HS-27A (cell line): Measurements from ENCODE around the gene SLC44A5.
"Not testable (repeated sequence)": the region's sequence is repeated elsewhere in the genome, so short reads cannot be mapped to it uniquely, and the experiment has no call there.

Experiments used
- DNase-seq: peaks from one replicate; pipeline ENCODE4 v3.0.0-alpha.2; 2012; ENCODE audit warnings: low read depth, missing footprints

The SLC44A5 gene

DNA sequence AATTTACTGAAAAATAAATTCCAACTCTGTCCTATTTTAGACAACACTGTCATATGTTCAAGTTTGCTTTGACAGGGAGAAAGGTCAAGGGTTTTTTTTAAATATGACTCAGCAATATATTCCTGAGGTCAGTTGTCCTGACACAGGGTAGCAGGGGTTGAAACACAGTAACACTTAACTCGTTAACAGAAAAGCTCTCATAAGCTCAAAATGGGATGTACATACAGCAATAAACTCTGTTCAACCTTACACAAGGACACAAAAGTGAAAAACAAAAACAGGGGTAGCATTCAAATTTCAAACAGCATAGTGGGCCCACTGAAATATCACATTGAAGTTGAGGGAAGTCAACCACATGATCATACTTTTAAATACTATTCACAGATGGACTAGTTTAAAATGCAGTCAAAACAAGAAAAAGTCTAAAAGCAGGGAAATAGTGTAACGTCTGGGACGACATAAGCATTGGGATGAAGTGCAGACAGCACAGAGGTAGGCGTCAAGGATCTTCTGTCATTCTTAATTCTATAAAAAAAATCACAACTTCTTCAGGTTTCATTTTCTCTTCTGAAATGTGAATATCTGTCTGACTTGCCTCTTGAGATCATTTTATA is 89.9 kb downstream of the SLC44A5 start:
- no peak for DNase-seq

DNA sequence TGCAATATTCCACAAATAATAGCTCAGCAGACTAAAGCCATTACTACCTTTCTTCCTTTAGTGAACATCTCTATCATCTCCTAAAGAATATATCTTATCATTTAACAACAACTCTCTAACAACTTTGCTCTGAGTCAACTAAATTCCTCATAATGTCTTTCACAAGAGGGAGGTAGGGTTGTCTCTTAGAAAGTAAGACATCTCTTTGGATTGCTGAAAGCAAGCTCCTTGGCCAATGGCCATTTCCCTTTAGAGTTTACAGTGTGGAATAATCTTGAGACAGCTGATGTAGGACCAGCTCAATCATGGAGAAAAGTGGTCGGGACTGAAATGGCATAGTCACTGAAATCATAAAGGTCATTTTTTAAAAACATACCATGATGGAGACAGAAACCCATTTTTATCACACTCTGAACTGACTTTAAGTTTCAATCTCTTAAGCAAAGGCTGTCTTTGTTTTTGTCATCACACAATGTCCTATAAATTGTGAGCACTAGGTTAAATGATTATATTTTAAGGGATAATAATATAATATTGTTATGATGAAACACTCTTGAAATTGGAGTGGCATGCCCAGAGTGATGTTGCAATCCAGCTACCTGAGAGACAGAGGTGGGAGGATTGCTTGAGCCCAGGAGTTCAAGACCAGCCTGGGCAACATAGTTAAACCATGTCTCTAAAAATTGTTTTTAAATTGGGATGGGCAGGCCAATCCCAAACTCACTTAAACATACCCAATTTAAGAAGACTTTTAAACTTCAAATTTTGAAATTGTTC is 91.1 kb downstream of the SLC44A5 start:
- DNase-seq, result no peak

DNA sequence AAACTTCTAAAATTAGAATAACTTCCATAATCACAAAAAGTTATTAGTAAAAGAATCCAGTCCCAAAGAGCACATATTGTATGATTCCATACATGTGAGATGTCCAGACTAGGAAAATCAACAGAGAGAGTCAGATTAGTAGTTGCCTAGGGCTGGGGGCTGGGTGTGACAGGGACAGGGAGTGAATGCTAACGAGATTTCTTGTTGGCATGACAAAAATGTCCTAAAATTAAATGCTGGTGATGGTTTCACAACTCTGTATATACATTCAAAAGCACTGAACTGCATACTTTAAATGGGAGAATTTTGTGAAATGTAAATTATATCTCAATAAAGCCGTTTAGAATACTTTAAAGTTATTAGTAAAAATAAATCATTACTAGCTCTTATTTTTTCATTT is 92.2 kb downstream of the SLC44A5 start:
- no peak for DNase-seq

DNA sequence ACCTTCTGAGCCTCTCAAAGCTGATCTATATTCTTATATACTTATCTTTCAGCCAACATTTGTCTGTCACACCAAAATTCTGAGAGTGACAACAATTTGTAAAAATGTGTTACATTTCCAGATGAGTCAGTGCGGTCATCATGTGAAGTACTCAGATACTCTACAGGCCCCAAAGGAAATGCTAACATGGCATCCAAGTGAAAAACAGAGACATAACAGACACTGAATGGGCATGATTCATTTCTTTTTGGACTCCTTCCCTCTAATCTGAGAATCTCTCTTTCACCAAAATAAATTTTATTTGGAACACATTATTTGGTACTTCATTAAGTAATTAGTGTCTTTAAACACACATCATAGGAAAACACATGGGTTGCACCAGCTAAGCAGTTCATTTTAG is 96.6 kb downstream of the SLC44A5 start:
- no peak for DNase-seq

DNA sequence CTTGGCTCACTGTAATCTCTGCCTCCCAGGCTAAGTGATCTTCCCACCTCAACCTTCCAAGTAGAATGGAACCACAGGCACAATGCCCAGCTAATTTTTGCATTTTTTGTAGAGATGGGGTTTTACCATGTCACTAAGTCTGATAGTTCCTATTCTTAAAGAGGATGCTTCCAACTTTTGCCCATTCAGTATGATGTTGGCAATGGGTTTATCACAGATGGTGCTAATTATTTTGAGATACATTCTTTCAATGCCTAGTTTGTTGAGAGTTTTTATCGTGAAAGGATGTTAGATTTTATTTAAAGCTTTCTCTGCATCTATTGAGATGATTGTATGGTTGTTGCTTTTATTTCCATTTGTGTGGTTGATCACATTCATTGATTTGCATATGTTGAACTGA is 103.9 kb downstream of the SLC44A5 start:
- DNase-seq, result no peak

DNA sequence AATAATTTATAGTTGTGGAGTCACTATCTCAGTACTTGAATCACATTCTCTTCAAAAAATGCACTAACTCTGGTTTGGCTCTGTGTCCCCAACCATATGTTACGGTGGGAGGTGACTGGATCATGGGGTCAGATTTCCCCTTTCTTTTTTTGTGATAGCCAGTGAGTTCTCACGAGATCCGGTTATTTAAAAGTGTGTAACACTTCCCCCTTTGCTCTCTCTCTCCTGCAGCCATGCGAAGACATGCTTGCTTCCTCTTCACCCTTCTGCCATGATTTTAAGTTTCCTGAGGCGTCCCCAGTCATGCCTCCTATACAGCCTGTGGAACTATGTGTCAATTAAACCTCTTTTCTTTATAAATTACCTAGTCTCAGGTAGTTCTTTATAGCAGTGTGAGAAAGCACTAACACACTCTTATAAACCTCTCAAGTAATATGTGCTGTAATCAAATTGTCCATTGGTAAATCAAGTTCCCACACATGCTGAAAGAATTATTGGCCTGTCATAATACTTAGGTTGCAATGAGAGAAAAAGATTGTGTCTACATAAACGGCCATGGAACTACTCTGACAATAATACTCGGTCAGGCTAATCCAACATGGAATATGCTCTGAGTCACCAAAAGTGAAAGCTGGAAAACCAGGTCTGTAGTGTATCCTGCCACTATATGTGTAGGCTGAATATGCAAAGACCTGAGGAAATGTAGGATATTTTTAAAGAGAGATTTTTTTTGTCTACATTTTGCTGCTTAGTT is 107.5 kb downstream of the SLC44A5 start:
- no peak for DNase-seq

DNA sequence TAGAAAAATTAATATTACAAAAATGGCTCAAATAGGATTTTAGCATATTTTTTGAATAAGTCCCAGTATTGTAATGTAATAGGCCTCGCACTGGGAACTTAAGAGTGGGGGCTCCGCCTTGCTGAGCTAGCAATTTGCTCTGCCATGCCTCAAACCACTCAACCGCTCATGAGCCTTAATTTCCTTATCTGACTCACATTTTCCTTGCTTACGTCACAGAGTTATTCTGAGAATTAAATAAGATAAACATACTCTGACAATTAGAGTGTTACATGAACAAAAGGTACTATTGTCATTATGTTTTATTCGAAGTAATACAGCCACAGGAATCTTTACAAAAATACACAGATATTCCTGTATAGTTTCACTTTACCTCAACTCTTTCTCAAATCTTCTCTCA is 108.1 kb downstream of the SLC44A5 start:
- no peak for DNase-seq

DNA sequence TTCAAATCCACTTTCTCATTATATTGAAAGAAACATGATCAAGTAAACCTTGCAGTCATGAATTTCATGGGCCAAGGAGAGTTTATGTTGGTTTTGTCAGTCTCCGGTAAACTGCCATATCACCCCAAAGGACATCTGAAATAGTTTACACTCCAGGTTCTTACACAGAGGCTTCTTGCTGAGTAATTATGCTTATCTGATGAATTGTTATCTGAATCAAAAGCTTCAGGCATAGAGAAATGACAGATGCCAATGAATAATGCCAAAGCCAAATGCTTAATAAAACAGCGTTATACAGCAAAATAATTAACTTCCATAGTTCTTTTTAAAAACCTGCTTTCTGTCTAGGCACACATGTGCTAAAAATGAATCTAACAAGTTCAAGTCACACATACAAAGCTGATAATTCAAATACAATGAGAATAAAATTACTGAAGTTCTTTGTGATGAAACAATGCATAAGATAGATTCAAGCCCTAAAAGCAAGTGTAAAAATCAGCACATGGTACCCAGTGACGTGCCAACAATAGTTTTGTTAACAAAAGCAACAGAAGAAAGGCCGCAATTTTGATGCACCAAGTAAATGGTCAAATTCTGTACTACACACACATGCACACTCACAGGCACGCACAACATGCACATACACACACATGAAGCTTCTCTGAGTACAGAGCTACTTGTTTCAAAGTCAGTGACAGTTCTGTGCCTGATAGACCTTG is 109.2 kb downstream of the SLC44A5 start:
- no peak for DNase-seq

DNA sequence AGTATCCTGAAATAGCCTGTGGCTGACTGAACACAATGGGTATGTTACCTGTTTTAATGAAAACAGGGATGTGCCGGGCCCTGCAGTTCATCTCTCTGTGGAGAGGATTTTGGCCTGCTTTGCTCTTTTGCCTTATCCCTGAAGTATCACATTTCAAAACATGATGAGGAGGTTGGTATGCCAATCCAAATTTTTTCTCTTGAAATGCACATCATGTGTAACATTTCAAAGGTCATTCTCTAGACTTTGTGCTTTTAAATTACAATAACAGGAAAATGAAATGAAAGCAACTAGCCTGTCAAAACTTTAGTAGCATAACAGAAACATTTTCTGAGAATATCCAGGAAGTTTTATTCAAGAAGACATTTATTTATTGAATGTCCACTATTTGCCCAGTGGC is 118.9 kb downstream of the SLC44A5 start:
- DNase-seq, result no peak

DNA sequence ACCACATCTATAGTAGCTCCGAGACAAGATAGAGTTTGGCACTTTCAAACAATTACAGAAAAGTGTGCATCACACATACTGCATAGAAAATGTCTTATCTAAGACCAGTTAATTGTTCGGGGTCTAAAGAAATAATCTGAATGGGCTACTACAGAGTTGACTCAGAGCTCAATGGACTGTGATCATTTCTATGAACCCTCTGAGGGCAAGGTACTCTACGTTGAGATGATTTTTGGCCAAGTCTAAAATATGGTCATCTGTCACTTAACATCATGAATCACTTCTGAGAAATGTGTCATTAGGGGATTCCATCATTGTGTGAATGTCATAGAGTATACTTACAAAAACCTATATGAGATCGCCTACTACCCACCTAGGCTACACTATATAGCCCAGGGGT is 123.5 kb downstream of the SLC44A5 start:
- DNase-seq, result no peak

DNA sequence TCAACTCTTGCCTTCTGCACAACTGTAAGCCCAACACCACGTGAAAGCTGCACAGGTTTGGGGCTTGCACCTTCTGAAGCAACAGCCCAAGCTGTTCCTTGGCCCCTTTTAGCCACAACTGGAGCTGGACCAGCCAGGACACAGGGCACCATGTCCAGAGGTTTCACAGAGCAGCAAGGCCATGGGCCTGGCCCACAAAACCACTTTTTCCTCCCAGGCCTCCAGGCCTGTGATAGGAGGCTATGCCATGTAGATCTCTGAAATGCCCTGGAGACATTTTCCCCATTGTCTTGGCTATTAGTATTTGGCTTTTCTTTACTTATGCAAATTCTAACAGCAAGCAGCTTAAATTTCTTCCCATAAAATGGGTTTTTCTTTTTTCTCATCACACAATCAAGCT is 126.1 kb downstream of the SLC44A5 start:
- DNase-seq, result no peak

DNA sequence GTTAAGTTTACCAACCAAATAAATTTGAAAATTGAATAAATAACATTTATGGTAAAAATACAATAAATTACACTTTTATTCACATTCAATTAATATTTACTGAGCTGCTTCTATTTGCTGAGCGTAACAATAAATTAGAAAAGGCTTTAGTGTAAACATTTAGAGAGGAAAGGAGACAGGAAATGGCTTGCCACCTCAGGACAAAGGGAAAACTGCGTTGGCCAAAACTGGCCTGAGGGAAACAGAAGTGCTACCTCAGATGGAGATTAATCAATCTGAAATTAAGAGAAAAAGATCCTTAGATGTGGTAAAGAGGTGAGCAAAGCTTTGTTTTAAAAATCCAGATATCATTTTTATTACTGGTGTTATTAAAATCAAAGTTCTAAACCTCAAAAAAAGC is 128.0 kb downstream of the SLC44A5 start:
- no peak for DNase-seq

DNA sequence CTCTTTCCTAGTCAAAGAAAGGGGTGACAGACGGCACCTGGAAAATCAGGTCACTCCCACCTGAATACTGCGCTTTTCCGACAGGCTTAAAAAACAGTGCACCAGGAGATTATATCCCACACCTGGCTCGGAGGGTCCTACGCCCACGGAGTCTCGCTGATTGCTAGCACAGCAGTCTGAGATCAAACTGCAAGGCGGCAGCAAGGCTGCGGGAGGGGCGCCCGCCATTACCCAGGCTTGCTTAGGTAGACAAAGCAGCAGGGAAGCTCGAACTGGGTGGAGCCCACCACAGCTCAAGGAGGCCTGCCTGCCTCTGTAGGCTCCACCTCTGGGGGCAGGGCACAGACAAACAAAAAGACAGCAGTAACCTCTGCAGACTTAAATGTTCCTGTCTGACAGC is 134.4 kb downstream of the SLC44A5 start:
- DNase-seq, result not testable (repeated sequence)

DNA sequence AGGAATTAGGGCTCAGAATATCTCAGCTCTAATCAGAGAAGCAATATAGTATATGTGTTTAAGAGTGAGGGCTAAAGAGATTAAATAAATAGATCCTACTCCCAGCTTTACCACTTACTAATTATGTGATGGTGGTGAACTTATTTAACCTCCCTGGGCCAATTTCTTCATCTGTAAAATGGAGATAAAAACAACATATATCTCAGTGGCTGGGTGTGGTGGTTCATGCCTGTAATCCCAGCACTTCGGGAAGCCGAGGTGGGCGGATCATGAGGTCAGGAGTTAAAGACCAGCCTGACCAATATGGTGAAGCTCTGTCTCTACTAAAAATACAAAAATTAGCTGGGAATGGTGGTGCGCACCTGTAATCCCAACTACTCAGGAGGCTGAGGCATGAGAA is 135.2 kb downstream of the SLC44A5 start:
- DNase-seq, result no peak

DNA sequence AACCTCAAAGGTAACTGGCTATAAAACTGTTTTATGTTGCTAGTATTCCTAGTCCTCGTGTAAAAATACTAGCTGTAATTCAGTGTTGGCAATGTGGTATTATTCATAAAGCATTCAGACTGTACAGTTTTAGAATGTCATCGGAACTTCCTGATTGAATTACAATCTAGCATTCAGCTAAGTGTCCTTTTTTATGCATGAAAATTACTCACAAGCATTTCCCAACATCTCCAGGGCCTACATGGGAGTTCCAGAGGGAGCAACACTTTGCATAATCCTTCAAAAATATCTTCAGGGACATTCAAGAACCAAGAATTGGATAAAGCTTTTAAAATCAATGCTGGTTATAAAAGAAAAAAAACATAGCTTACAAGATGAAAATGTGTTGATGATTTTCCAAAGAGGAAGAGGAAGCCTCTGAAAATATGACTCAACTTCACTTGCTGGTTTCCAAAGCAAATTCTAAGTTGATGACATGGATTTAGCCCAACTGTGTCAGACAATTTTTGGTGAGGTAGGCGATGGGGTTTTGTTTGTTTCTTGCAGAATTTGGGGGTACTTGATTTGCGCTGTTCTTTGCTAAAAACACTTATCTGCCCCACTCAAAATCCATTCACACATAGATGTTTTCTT is 137.8 kb downstream of the SLC44A5 start:
- DNase-seq, result no peak

DNA sequence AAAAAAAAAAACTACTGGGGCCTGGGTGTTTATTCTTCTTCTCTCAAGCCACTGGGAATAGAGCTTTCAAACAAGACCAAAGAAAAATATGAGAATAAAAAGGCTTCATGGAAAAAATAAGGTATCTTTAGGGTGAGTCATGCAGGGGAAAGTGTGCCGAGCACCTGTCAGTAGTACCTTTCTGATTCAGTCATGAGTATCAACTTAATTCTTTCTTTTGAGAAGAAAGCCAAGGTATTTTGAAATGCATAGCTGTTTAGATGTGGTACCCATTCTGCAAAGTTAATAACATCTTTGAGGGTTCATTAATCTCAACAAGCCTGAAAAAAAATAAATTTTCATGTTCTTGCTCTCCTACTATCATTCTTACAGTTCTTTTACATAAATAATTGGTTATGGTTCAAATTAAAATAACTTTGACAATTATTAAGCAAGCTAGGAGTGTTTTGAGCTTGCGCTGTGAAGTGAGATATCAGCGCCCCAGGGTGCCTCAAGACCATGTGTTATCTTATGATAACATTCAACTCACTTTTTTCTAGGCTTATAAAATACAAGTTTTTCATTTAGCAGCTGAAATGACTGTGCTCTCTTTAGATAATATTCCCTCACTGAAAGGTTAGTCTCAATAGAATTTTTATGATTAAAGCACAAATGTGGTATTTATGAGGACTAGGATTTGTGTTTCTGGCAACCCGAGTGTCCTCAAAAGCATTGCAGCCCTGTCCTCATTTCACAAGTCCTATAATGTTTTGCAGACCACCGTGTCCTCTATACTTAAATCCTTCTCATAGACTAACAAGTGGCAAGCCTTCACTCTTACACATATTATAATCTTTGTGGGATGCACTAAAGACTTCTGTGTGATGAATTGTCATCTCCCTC is 138.6 kb downstream of the SLC44A5 start:
- no peak for DNase-seq

DNA sequence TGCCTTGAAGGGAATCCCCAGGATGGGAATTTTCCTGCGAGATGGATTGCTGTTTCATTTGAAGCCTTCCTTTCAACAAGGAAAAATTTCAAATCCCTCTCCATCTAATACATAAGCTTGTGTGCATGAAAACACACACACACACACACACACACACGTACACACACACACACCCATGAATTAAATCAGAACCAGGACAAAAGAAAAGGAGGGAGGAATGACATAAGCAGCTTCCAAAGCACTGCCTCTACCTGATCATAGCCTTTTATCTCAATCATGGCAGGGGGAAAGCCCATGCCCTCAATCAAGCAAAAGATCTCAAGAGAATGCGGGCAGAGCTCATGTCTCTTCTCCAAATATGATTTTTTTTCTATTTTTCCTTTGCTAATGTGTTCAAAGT is 139.7 kb downstream of the SLC44A5 start:
- DNase-seq, result no peak

DNA sequence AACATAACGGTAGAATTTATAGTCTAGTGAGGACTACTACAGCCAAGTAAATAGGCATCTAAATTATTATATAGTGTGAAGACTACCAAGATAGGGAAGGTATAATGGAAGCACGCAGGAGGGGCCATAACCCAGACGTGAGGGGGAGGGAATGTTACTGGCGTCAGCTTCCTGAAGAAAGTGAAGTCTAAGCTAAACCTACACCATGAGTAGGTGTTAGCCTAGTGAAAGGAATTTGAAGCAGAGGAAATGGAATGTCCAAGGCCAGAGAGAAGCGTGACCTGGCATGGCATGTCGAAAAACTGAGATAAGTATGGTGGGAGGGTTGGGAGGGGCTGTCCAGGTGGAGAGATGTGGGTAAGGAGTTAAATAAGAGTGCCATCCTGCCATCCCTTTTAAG is 140.5 kb downstream of the SLC44A5 start:
- no peak for DNase-seq

DNA sequence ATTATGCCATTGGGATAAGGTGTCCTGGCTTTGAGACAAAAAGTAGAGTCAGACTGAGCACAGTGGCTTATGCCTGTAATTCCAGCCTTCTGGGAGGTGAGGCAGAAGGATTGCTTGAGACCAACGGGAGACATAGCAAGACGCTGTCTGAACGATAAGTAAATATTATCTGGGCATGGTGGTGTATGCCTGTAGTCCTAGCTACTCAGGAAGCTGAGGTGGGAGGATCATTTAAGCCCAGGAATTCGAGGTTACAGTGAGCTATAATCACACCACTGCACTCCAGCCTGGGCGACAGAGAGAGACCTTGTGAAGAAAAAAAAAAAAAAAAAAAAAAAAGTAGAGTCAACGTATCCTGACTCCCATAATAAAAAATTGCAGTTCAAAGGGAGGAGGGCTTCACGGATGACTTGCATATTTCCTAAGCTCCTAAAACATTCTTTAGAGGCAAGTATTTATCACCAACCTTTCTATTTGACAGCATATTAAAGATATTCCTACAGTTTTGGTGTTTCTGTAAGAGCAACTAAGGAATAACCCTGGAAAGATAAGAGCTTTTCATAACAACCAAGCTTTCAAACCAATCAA is 141.2 kb downstream of the SLC44A5 start:
- no peak for DNase-seq

DNA sequence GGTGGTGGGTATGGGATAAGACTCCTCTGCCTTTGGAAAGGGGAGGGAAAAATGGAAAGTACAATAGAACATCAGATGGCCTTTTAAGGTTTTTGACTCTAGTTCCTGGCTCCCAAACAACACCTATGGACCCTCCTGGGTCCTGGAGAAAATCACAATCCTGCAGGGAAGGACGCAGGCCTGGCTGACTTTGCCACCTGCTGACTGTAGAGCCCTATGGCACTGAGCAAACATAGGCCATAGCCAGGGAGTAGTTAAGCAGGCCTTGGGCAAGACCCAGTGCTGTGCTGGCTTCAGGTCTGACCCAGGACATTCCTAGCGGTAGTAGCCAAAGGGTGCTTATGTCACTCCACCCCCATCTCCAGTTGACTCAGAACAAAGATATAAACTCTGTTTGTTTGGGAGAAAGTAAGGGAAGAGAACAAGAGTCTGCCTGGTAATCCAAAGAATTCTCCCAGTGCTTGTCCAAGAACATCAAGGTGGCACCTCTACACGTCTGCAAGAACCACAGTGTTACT is 149.0 kb downstream of the SLC44A5 start:
- DNase-seq, result no peak
